ENCODE results near the gene FOXP1. TPM values are rescaled to one million over a fixed set of nuclear protein-coding genes. Genes with fewer than 3 reads are reported as not detected.

Gene FOXP1
- total RNA-seq, 1 experiment from 2014 or later = 24.8 TPM

DNA sequence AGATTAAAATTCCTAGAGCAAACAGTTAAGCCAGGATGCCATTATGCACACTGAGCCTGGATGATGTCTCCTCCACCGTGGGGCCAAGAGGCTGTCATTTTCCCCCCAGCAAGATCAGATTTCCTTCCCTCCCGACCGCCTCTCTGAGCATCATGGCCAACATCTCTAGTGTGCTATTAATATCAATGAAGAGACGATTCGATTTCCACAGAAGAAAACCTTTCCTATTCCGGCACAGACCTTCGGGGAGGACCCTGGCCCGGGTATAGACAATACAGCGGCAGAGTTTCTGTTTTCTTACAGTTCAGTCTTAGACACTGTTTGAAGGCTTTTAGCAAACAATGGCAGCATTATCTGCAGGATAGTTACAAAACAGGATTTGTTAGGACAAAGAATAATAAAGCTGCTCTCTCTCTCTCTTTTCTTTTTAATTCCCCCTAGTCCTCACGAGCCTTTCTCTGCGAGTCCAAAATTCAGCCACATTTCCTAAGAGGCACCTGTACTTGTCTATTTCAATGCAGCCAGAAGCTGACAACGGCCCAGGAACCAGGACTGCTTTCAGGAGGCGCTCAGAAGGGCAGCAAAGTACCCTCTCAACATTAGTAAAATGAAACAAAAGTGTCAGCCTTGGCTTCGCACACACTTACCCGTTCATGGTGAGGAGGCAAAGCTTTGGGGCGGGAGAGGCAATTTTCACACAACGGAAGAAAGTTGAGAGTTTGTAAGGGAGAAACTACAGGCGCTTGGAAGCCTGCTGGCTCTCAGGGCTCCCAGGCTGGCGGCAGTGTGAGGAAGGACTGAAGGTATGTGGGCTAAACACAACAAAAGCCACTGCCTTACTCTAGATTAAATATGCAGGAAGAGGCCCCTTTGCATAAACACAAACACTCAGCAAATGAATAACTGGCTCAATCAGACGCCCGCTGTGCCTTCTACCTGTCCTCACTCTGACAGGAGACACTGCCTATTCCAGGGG, 278.0 kb downstream of the FOXP1 start:
- Histone ChIP-seq H3K27me3 (no peaks in the 10 kb centered on the region), H3K9me3 (replicated peaks) (no peaks in the 10 kb centered on the region), H3K4me1 (no peaks in the 10 kb centered on the region; the same call in none of the 2 replicates), H3K27ac (peak overlapping the region; percentile 23; the same call in 1 of the 2 replicates), H3K36me3 (no peaks in the 10 kb centered on the region), H3K4me3 (peak overlapping the region; percentile 56)
- DNase-seq = peak; percentile 15 to 66

DNA sequence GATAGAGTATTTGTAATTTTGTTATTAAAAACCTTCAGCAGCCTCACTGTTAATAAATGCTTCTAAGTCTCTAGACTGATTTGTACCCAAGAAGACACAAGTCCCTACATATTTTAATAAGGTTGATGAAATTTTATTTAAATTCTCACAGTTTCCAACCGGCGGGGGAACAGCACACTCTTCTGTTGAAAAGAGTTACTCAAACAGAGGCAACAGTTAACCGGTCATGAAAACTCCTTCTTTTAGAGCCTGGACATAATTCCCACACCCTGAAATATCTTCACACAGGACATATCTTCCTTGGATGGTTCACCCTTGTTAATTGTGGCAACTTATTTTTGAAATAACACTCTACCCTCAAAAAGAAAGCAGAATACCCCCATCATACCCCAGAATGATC, 278.8 kb downstream of the FOXP1 start:
- no peaks in the 10 kb centered on the region; the same call in none of the 2 replicates for H3K4me1 ChIP-seq
- DNase-seq = peak in 1 of 2 experiments; percentile 39
- no peaks in the 10 kb centered on the region for H3K36me3 ChIP-seq

DNA sequence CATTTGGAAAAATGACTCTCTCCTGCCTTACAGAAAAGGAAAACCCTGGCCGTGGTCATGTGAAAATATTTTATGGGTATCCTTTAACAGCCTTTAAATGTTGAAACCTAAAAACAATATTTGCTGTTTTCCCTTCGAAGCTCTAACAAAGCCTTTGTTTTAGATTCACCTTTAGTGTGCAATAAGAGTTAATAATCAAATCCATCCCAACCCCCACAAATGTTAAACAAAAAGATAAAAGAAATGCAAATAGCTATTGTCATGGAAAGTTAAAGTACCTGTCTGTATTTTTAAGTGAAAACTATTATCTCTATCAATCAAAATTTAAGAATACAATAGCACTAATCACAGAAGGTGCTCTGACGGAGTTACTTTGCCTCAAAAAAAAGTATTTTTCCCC, 279.3 kb downstream of the FOXP1 start:
- no peak for DNase-seq
- Histone ChIP-seq H3K9me3 (replicated peaks) (no peaks in the 10 kb centered on the region), H3K36me3 (no peaks in the 10 kb centered on the region), H3K4me3 (peak overlapping the region; percentile 56; the same call in 1 of the 2 replicates), H3K27me3 (no peaks in the 10 kb centered on the region), H3K4me1 (no peaks in the 10 kb centered on the region; the same call in none of the 2 replicates), H3K27ac (no peak overlapping the region)

More for the DNA sequence above, 278.8 kb downstream of the FOXP1 start:
- no peaks in the 10 kb centered on the region for H3K9me3 ChIP-seq (replicated peaks)
- peak overlapping the region; percentile 56 for H3K4me3 ChIP-seq
- H3K27me3 ChIP-seq = no peaks in the 10 kb centered on the region
- peak overlapping the region; percentile 23; the same call in 1 of the 2 replicates for H3K27ac ChIP-seq

DNA sequence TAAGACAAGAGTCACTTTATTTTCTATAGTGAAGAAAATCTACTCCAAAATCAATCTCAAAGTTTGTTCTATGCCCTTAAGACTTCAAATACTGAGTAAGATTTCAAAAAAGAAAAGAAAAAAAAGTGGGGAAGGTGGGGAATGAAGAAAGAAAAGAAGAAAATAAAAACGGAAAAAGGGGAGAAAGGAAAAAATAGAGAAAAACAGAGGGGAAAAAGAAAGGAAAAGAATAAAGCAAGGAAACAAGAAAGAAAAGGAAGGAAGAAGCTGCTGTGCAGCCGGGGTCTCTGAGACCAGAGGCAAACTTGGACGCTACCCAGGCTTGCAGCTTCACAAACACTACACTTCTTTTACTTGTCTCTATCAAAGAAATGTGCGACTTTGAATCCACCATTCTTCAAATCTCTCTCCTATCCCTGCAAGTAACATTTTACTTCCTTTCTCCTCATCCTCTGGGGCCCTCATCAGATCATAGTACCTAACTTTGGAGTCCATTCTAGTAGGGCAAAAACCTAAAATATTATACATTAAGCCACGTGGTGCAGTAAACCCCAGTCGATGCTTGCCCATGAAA, 279.8 kb downstream of the FOXP1 start:
- Histone ChIP-seq H3K9me3 (replicated peaks) (no peaks in the 10 kb centered on the region), H3K27ac (no peak overlapping the region)
- no peak for DNase-seq

DNA sequence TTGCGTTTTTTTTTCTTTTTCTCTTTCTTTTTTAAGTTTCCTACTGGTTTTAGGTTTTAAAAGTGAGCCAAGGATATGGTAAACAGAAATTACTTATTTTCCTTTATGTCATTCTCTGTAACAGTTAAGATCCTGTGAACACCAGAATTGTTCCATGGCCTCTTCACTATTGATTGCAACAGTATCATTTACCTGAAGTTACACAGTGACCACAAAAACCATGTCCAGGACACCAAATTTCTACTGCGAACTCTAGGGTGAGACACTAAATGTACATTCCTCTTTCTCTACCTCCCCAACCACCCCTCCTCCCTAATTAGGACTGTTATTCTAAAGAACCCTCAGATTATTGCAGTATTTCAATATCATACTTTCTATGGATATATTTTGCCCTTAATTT, 280.9 kb downstream of the FOXP1 start:
- H3K4me1 ChIP-seq = no peaks in the 10 kb centered on the region; the same call in 1 of the 2 replicates
- H3K36me3 ChIP-seq = no peaks in the 10 kb centered on the region
- H3K27ac ChIP-seq = no peak overlapping the region
- DNase-seq = no peak
- no peak overlapping the region for H3K4me3 ChIP-seq
- H3K27me3 ChIP-seq = no peaks in the 10 kb centered on the region
- H3K9me3 ChIP-seq (replicated peaks) = no peaks in the 10 kb centered on the region

More for the DNA sequence above, 279.8 kb downstream of the FOXP1 start:
- Histone ChIP-seq H3K4me1 (no peaks in the 10 kb centered on the region; the same call in none of the 2 replicates), H3K4me3 (no peak overlapping the region), H3K27me3 (no peaks in the 10 kb centered on the region), H3K36me3 (no peaks in the 10 kb centered on the region)

- H3K9me3 ChIP-seq (replicated peaks) = no peaks in the 10 kb centered on the region
- no peak overlapping the region for H3K4me3 ChIP-seq
- DNase-seq = no peak
- no peaks in the 10 kb centered on the region; the same call in 1 of the 2 replicates for H3K4me1 ChIP-seq
- no peaks in the 10 kb centered on the region for H3K36me3 ChIP-seq
- no peak overlapping the region for H3K27ac ChIP-seq
- H3K27me3 ChIP-seq = no peaks in the 10 kb centered on the region
Measured at GRCh38 chr3:71300951-71301393, 282.6 kb downstream of the FOXP1 start.

DNA sequence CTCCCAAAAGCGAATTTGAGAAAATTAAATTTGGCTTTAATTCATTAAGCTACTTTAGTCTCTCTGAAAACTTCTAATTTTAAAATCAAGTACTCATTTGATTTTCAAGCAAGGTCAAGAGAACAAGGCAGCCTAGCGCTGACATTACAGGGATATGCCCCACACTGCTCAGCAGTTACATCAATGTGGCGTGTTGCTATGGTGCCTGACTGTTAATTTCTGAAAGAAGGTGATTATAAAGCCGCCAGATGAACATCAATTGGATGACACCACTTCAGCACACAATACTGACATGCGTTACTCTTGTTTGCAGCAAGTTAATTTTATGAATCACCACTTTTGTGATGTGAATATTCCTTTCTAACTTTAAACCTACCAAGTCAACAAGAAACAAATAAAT, 284.4 kb downstream of the FOXP1 start:
- no peak overlapping the region for H3K27ac ChIP-seq
- no peaks in the 10 kb centered on the region for H3K9me3 ChIP-seq (replicated peaks)
- no peak overlapping the region for H3K4me3 ChIP-seq
- DNase-seq = no peak
- H3K36me3 ChIP-seq = no peaks in the 10 kb centered on the region
- no peaks in the 10 kb centered on the region for H3K27me3 ChIP-seq
- H3K4me1 ChIP-seq = no peaks in the 10 kb centered on the region; the same call in 1 of the 2 replicates

GRCh38 chr3:71294919-71295318, 288.6 kb downstream of the FOXP1 start:
- no peaks in the 10 kb centered on the region for H3K27me3 ChIP-seq

GRCh38 chr3:71290301-71290700, 293.2 kb downstream of the FOXP1 start:
- Histone ChIP-seq H3K9me3 (replicated peaks) (no peaks in the 10 kb centered on the region), H3K27me3 (no peaks in the 10 kb centered on the region), H3K4me1 (no peaks in the 10 kb centered on the region), H3K27ac (no peak overlapping the region), H3K36me3 (no peaks in the 10 kb centered on the region), H3K4me3 (no peak overlapping the region)
- no peak for DNase-seq

More at GRCh38 chr3:71294919-71295318, 288.6 kb downstream of the FOXP1 start:
- no peak for DNase-seq
- Histone ChIP-seq H3K9me3 (replicated peaks) (no peaks in the 10 kb centered on the region), H3K27ac (no peak overlapping the region), H3K4me3 (no peak overlapping the region), H3K4me1 (no peaks in the 10 kb centered on the region), H3K36me3 (no peaks in the 10 kb centered on the region)

GRCh38 chr3:71288269-71288930, 295.1 kb downstream of the FOXP1 start:
- no peak for DNase-seq
- Histone ChIP-seq H3K27me3 (no peaks in the 10 kb centered on the region), H3K4me1 (no peaks in the 10 kb centered on the region), H3K4me3 (no peak overlapping the region), H3K9me3 (replicated peaks) (no peaks in the 10 kb centered on the region), H3K36me3 (no peaks in the 10 kb centered on the region), H3K27ac (no peak overlapping the region)

- no peaks in the 10 kb centered on the region for H3K9me3 ChIP-seq (replicated peaks)
- H3K36me3 ChIP-seq = no peaks in the 10 kb centered on the region
- H3K27ac ChIP-seq = no peak overlapping the region
- no peaks in the 10 kb centered on the region for H3K27me3 ChIP-seq
- H3K4me1 ChIP-seq = no peaks in the 10 kb centered on the region
- no peak for DNase-seq
- no peak overlapping the region for H3K4me3 ChIP-seq
Measured at GRCh38 chr3:71285086-71285485, 298.4 kb downstream of the FOXP1 start.

DNA sequence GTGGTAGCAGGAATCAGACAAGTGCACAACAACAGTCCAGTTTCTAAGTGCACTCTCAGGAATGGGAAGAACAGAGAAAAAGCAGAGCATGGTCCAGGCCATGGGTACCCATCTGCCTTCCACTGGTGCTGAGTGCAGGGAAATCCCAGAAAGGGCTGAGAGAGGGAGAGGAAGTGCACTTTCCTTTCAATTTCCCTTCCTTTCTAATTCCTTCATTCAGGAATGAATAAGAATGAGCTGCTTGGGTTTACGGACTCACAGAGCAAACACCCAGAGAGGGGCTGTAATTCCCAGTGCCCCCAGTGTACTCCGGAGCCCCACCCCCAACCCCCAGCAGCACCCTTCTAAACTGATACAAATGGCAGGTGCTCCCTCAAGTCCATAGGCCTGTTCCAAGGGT, 300.6 kb downstream of the FOXP1 start:
- Histone ChIP-seq H3K9me3 (replicated peaks) (no peaks in the 10 kb centered on the region), H3K27ac (no peak overlapping the region), H3K4me1 (no peaks in the 10 kb centered on the region), H3K27me3 (no peaks in the 10 kb centered on the region), H3K4me3 (no peak overlapping the region), H3K36me3 (no peaks in the 10 kb centered on the region)
- no peak for DNase-seq

GRCh38 chr3:71281280-71281679, 302.2 kb downstream of the FOXP1 start:
- H3K27ac ChIP-seq = no peak overlapping the region
- H3K4me1 ChIP-seq = no peaks in the 10 kb centered on the region
- no peak overlapping the region for H3K4me3 ChIP-seq
- H3K36me3 ChIP-seq = no peaks in the 10 kb centered on the region
- H3K27me3 ChIP-seq = no peaks in the 10 kb centered on the region
- H3K9me3 ChIP-seq (replicated peaks) = no peaks in the 10 kb centered on the region
- no peak for DNase-seq

DNA sequence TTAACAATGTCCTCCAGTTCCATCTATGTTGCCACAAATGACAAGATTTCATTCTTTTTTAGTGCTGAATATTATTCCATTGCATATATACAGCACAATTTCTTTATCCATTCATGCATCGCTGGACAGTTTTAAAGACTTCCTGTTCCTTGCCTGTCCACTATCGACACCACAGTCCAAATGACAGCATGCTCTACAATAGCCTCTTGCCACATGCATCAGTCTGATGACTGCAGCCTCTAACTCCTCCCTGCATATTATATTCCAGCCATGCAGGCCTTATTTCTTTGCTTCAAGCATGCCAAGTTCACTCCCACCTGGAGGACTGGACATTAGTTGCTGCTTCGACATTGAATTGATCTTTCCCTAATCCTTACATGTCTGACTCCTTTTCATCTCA, 306.2 kb downstream of the FOXP1 start:
- H3K27me3 ChIP-seq = no peaks in the 10 kb centered on the region
- no peaks in the 10 kb centered on the region for H3K36me3 ChIP-seq
- DNase-seq = no peak
- H3K4me3 ChIP-seq = no peak overlapping the region
- H3K27ac ChIP-seq = no peak overlapping the region
- H3K4me1 ChIP-seq = no peaks in the 10 kb centered on the region
- no peaks in the 10 kb centered on the region for H3K9me3 ChIP-seq (replicated peaks)

GRCh38 chr3:71276531-71276930, 307.0 kb downstream of the FOXP1 start:
- Histone ChIP-seq H3K9me3 (replicated peaks) (no peaks in the 10 kb centered on the region), H3K27ac (no peak overlapping the region), H3K27me3 (no peaks in the 10 kb centered on the region), H3K36me3 (no peaks in the 10 kb centered on the region), H3K4me1 (no peaks in the 10 kb centered on the region), H3K4me3 (no peak overlapping the region)
- DNase-seq = no peak
